Liver (tissue), 9 donors: ENCODE results near the gene CDC42EP1. TPM values are rescaled to one million over a fixed set of nuclear protein-coding genes. Genes with fewer than 3 reads are reported as not detected.
"Not testable (repeated sequence)": the region's sequence is repeated elsewhere in the genome, so short reads cannot be mapped to it uniquely, and the experiment has no call there.

ENCODE experiments used
- DNase-seq: peaks from one replicate; pipeline ENCODE4 v3.0.0-alpha.2; 2017; ENCODE audit warnings: low spot score
- H3K27ac ChIP-seq, 2 donors: one replicate each; pipeline ENCODE4 v1.7.0; 2013; ENCODE audit warnings: inconsistent platforms in 2 of 2, low read length in 2 of 2, control low read depth in 1 of 2, low read depth in 1 of 2, mild to moderate bottlenecking in 1 of 2
- H3K27me3 ChIP-seq, 4 donors: one replicate each; pipeline versions ENCODE4 v1.6.1 to v1.7.0; 2013; ENCODE audit warnings: low read length in 3 of 4, inconsistent platforms in 1 of 4, mild to moderate bottlenecking in 1 of 4, moderate library complexity in 1 of 4; ENCODE audit not compliant: control insufficient read depth in 4 of 4, insufficient read depth in 4 of 4
- H3K36me3 ChIP-seq, 4 donors: one replicate each; pipeline versions ENCODE4 v1.6.1 to v1.7.0; 2013; ENCODE audit warnings: low read length in 3 of 4, mild to moderate bottlenecking in 3 of 4, low read depth in 1 of 4, moderate library complexity in 1 of 4; ENCODE audit not compliant: control insufficient read depth in 4 of 4, insufficient read depth in 3 of 4
- H3K4me1 ChIP-seq, 4 donors: one replicate each; pipeline versions ENCODE4 v1.6.1 to v1.7.0; 2013; ENCODE audit warnings: low read length in 3 of 4, mild to moderate bottlenecking in 3 of 4, moderate library complexity in 1 of 4; ENCODE audit not compliant: control insufficient read depth in 4 of 4, insufficient read depth in 4 of 4
- H3K4me3 ChIP-seq, 3 donors: one replicate each; pipeline versions ENCODE4 v1.6.1 to v1.7.0; 2013; ENCODE audit warnings: low read length in 3 of 3, control low read depth in 1 of 3, low read depth in 1 of 3, mild to moderate bottlenecking in 1 of 3
- H3K9ac ChIP-seq, 2 donors: one replicate each; pipeline ENCODE4 v1.7.0; 2013; ENCODE audit warnings: low read length in 2 of 2, mild to moderate bottlenecking in 2 of 2, moderate library complexity in 2 of 2, control low read depth in 1 of 2, low read depth in 1 of 2
- H3K9me3 ChIP-seq, 4 donors: one replicate each; pipeline versions ENCODE4 v1.6.1 to v1.7.0; 2013; ENCODE audit warnings: low read length in 3 of 4; ENCODE audit not compliant: control insufficient read depth in 4 of 4
- CTCF ChIP-seq: fragments of 150-350 bp; IDR thresholded peaks from 2 replicates; pipeline ENCODE4 v1.5.1; 2017; ENCODE audit warnings: improper control_type of control experiment, low read depth, low read length; ENCODE audit not compliant: missing input control
- EGR1 ChIP-seq, 2 donors: IDR thresholded peaks; 2 replicates each; pipeline ENCODE4 v1.6.1; 2016 to 2018; ENCODE audit warnings: antibody characterized with exemption in 2 of 2, low read depth in 2 of 2
- FOXA1 ChIP-seq: IDR thresholded peaks from 2 replicates; pipeline ENCODE4 v1.6.1; 2016; ENCODE audit warnings: antibody characterized with exemption
- FOXA2 ChIP-seq: IDR thresholded peaks from 2 replicates; pipeline ENCODE4 v1.6.1; 2016; ENCODE audit warnings: antibody characterized with exemption
- GABPA ChIP-seq, 2 donors: IDR thresholded peaks in 1 of 2; conservative IDR thresholded peaks in 1 of 2; 2 replicates each; pipeline ENCODE4 v1.6.1; 2016; ENCODE audit warnings: antibody characterized with exemption in 2 of 2, mild to moderate bottlenecking in 1 of 2, moderate library complexity in 1 of 2
- HNF4A ChIP-seq, 2 donors: conservative IDR thresholded peaks; 2 replicates each; pipeline ENCODE4 v1.6.1; 2016; ENCODE audit warnings: antibody characterized with exemption in 2 of 2, mild to moderate bottlenecking in 2 of 2
- HNF4G ChIP-seq: IDR thresholded peaks from 2 replicates; pipeline ENCODE4 v1.6.1; 2016; ENCODE audit warnings: antibody characterized with exemption
- JUND ChIP-seq, 2 donors: IDR thresholded peaks; 2 replicates each; pipeline ENCODE4 v1.6.1; 2016; ENCODE audit warnings: antibody characterized with exemption in 2 of 2
- MAX ChIP-seq: IDR thresholded peaks from 2 replicates; pipeline ENCODE4 v1.6.1; 2016; ENCODE audit warnings: antibody characterized with exemption
- RAD21 ChIP-seq, 2 donors: IDR thresholded peaks; 2 replicates each; pipeline ENCODE4 v1.6.1; 2016; ENCODE audit warnings: antibody characterized with exemption in 2 of 2, mild to moderate bottlenecking in 2 of 2
- REST ChIP-seq: IDR thresholded peaks from 2 replicates; pipeline ENCODE4 v1.6.1; 2016; ENCODE audit warnings: antibody characterized with exemption, mild to moderate bottlenecking
- SP1 ChIP-seq: IDR thresholded peaks from 2 replicates; pipeline ENCODE4 v1.6.1; 2018; ENCODE audit warnings: antibody characterized with exemption, mild to moderate bottlenecking
- TAF1 ChIP-seq: conservative IDR thresholded peaks from 2 replicates; pipeline ENCODE4 v1.6.1; 2016; ENCODE audit warnings: antibody characterized with exemption, mild to moderate bottlenecking
- ZBTB33 ChIP-seq: IDR thresholded peaks from 2 replicates; pipeline ENCODE4 v1.6.1; 2016; ENCODE audit warnings: antibody characterized with exemption
- WGBS: extraction: QIAGEN DNeasy Blood & Tissue Kit; methylation state at CpG from one replicate; pipeline ENCODE4 v1.1.7; 2013; 5-methylcytosine and 5-hydroxymethylcytosine counted together
- polyA plus RNA-seq, 2 donors: library from polyadenylated mRNA; stranded (reverse) in 1 of 2; unstranded in 1 of 2; fragments of 200-250 nt in 1 of 2; fragments of >200 nt in 1 of 2; fragmentation: Nextera tagmentation in 1 of 2; extraction: Ambion mirVana in 1 of 2; gene quantifications; one replicate each; pipeline versions ENCODE4 v1.2.1 to v1.2.3, GENCODE V29; 2013 to 2015
- total RNA-seq, 2 donors: library from RNA; depleted of rRNA; stranded (reverse); fragments of >200 nt; gene quantifications; one replicate each; pipeline ENCODE4 v1.2.3, GENCODE V29; 2014
- donor health status: healthy.
- donor health status: healthy.
- donor health status: healthy.
- donor health status: healthy.
- donor health status: healthy.

Gene CDC42EP1
- total and polyA plus RNA-seq, 4 donors, result 10.2 to 66.6 (median 31.2) TPM

- H3K36me3 ChIP-seq, H3K9ac ChIP-seq, H3K27ac ChIP-seq, H3K9me3 ChIP-seq, H3K27me3 ChIP-seq, DNase-seq, H3K4me3 ChIP-seq: not testable (repeated sequence)
- H3K4me1 ChIP-seq, result peaks cover 14 to 38% (median 33%) of the 10 kb centered on the region in 4 donors
- 94% methylated on average over 4 of the region's 4 CpGs for WGBS
These were observed 17.9 kb upstream of the CDC42EP1 start for GRCh38 chr22:37542416-37542815.

- H3K9ac ChIP-seq, result no peak overlapping the region
- H3K4me1 ChIP-seq, result peaks cover 14 to 43% (median 35%) of the 10 kb centered on the region in 4 donors
- no peak for TF ChIP-seq ZBTB33
- TF ChIP-seq CTCF, result no peak
- TF ChIP-seq HNF4A (conservative IDR thresholded peaks at IDR 0.05), result no peak
- no peak for TF ChIP-seq MAX
- no peak for TF ChIP-seq SP1
- TF ChIP-seq GABPA (IDR thresholded peaks at IDR 0.05 in 1 of 2, conservative IDR thresholded peaks at IDR 0.05 in 1 of 2), result no peak
- TF ChIP-seq HNF4G, result no peak
- no peak for TF ChIP-seq EGR1 (IDR thresholded peaks at IDR 0.05; ENCODE audit: low read depth in 2 of 2)
- no peak for TF ChIP-seq RAD21 (IDR thresholded peaks at IDR 0.05)
- TF ChIP-seq FOXA2, result no peak
- TF ChIP-seq REST, result no peak
- no peak for TF ChIP-seq TAF1
- TF ChIP-seq JUND (IDR thresholded peaks at IDR 0.05), result no peak
- TF ChIP-seq FOXA1, result no peak
- WGBS, result 89% methylated on average over 7 of the region's 7 CpGs
- no peak overlapping the region for H3K27ac ChIP-seq
- DNase-seq, result no peak
- H3K36me3 ChIP-seq, result no peaks in the 10 kb centered on the region
- no peaks in the 10 kb centered on the region for H3K27me3 ChIP-seq
- H3K9me3 ChIP-seq, result no peaks in the 10 kb centered on the region
- no peak overlapping the region for H3K4me3 ChIP-seq
These were observed 17.3 kb upstream of the CDC42EP1 start for GRCh38 chr22:37542959-37543358.
